Nephron (organoid): ENCODE data around the gene PKD2L1.

Experiments
- H3K27ac Mint-ChIP-seq, 3 experiments: 2 replicates each; pipeline ENCODE4 v1.8.0; 2020; ENCODE audit warnings: mixed read lengths in 3 of 3, mild to moderate bottlenecking in 2 of 3, moderate library complexity in 1 of 3
- H3K27me3 Mint-ChIP-seq: 2 replicates; pipeline ENCODE4 v1.8.0; 2021; ENCODE audit warnings: low read depth, mild to moderate bottlenecking, moderate library complexity, mixed read lengths
- H3K36me3 Mint-ChIP-seq: 2 replicates; pipeline ENCODE4 v1.8.0; 2020; ENCODE audit warnings: low read depth, mixed read lengths
- H3K4me1 Mint-ChIP-seq: 2 replicates; pipeline ENCODE4 v1.8.0; 2020; ENCODE audit warnings: mixed read lengths
- H3K4me3 Mint-ChIP-seq, 3 experiments: 2 replicates each; pipeline ENCODE4 v1.8.0; 2020; ENCODE audit warnings: mild to moderate bottlenecking in 3 of 3, mixed read lengths in 3 of 3, moderate library complexity in 2 of 3
- H3K9me3 Mint-ChIP-seq: 2 replicates; pipeline ENCODE4 v1.8.0; 2020; ENCODE audit warnings: mixed read lengths
- CTCF ChIP-seq, 3 experiments: fragments of 200-600 bp; sonication (generic); IDR thresholded peaks; one replicate each; pipeline ENCODE4 v1.5.0; 2021; ENCODE audit warnings: antibody characterized with exemption in 3 of 3; ENCODE audit not compliant: unreplicated experiment in 3 of 3

PKD2L1 gene

GRCh38 chr10:100245484-100246220, 84.4 kb downstream of the PKD2L1 start:
- H3K4me1 Mint-ChIP-seq: no peaks in the 10 kb centered on the region
- no peak overlapping the region for H3K4me3 Mint-ChIP-seq
- TF ChIP-seq CTCF (IDR thresholded peaks at IDR 0.05; ENCODE audit: unreplicated experiment in 3 of 3): no peak
- no peaks in the 10 kb centered on the region for H3K9me3 Mint-ChIP-seq
- H3K27ac Mint-ChIP-seq: no peak overlapping the region
- H3K36me3 Mint-ChIP-seq: peaks cover 62% of the 10 kb centered on the region
- no peaks in the 10 kb centered on the region for H3K27me3 Mint-ChIP-seq

DNA sequence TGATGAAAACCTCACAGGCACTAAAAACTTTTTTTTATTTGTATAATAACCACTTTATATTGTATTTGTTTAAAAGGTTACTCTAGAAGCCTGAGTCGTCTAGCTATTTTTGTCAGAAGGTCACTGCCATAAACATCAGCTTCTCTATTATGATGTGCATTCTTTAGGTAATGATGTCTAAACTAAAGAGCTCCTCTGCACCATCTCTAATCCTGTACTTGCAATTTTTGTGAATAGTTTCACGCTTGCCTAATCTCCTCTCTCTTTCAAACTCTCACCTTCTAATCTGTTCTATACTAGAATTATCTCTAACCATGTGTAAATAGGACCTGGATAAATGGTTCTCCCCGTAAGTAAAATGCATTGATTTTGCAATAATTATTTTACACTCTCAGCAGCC, 90.2 kb downstream of the PKD2L1 start:
- Mint-ChIP-seq H3K27me3 (no peaks in the 10 kb centered on the region), H3K36me3 (peaks cover 59% of the 10 kb centered on the region), H3K27ac (no peak overlapping the region), H3K4me3 (no peak overlapping the region), H3K9me3 (no peaks in the 10 kb centered on the region), H3K4me1 (no peaks in the 10 kb centered on the region)
- no peak for TF ChIP-seq CTCF (IDR thresholded peaks at IDR 0.05; ENCODE audit: unreplicated experiment in 3 of 3)

DNA sequence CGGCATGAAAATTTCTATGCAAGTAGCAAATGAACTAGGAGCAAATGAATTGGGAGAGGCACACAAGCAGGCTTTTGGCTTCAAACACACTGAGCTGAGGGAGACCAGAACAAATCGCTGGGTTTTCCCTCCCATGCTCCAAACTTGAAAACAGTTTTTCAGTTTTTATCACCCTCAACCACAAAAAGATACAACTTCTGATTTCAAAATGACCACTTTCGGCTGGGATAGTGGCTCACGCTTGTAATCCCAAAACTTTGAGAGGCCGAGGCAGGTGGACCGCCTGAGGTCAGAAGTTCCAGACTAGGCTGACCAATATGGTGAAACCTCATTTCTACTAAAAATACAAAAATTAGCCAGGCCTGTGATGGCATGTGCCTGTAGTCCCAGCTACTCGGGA, 91.6 kb downstream of the PKD2L1 start:
- Mint-ChIP-seq H3K27ac (no peak overlapping the region), H3K36me3 (peaks cover 55% of the 10 kb centered on the region), H3K4me1 (no peaks in the 10 kb centered on the region), H3K9me3 (no peaks in the 10 kb centered on the region), H3K27me3 (no peaks in the 10 kb centered on the region), H3K4me3 (no peak overlapping the region)
- no peak for TF ChIP-seq CTCF (IDR thresholded peaks at IDR 0.05; ENCODE audit: unreplicated experiment in 3 of 3)
